SK-N-SH (cell line): ENCODE data around the gene ZNHIT2.

Experiments
- EZH2phosphoT487 ChIP-seq: fragments of 200-600 bp; sonication (generic); IDR thresholded peaks from 2 replicates; pipeline ENCODE4 v1.6.1; 2017; ENCODE audit warnings: low read depth, mixed run types, mild to moderate bottlenecking, antibody characterized with exemption, moderate library complexity, borderline replicate concordance
- FOSL2 ChIP-seq: IDR thresholded peaks from 2 replicates; pipeline ENCODE4 v1.4.0; 2012; ENCODE audit warnings: low read depth, mild to moderate bottlenecking, moderate library complexity, borderline replicate concordance
- NFIC ChIP-seq: IDR thresholded peaks from 2 replicates; pipeline ENCODE4 v1.4.0; 2012; ENCODE audit warnings: borderline replicate concordance
- POLR2AphosphoS5 ChIP-seq: IDR thresholded peaks from 2 replicates; pipeline ENCODE4 v1.6.1; 2012; ENCODE audit warnings: low read depth, low read length
- RAD21 ChIP-seq: IDR thresholded peaks from 2 replicates; pipeline ENCODE4 v1.6.1; 2012; ENCODE audit warnings: mild to moderate bottlenecking, low read length
- TCF12 ChIP-seq: IDR thresholded peaks from 2 replicates; pipeline ENCODE4 v1.4.0; 2012
- TF ChIP-seq, protein P1 (sequence below): IDR thresholded peaks from 2 replicates; pipeline ENCODE4 v1.4.0; 2012; ENCODE audit warnings: low read depth, borderline replicate concordance
- TF ChIP-seq, protein P2 (sequence below): fragments of 200-600 bp; sonication (generic); IDR thresholded peaks from 2 replicates; pipeline ENCODE4 v1.6.1; 2017; ENCODE audit warnings: antibody characterized with exemption, mild to moderate bottlenecking, moderate library complexity
- TF ChIP-seq, protein P3 (sequence below): IDR thresholded peaks from 2 replicates; pipeline ENCODE4; 2012
- TF ChIP-seq, protein P4 (sequence below): IDR thresholded peaks from 2 replicates; pipeline ENCODE4 v1.4.0; 2012; ENCODE audit warnings: low read depth, borderline replicate concordance

DNA sequence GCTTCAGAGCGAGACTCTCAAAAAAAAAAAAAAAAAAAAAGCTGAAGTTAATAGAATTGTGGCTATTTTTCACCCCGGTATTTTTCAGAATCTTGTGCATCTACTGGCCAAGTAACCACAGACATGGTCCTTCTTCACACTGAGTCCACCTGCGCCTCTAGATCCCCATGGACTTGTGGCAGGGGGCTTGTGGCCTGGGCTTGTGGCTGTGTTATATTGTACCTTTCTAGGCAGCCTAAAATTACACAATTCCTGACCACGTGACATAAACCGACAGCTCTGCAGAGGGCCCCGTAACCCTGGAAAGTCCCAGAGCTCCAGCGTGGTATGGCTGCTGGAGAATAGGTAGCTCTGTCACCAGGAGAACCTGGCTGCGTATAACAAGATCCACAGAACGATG, 48.3 kb downstream of the ZNHIT2 start:
- TF ChIP-seq, protein P1, sequence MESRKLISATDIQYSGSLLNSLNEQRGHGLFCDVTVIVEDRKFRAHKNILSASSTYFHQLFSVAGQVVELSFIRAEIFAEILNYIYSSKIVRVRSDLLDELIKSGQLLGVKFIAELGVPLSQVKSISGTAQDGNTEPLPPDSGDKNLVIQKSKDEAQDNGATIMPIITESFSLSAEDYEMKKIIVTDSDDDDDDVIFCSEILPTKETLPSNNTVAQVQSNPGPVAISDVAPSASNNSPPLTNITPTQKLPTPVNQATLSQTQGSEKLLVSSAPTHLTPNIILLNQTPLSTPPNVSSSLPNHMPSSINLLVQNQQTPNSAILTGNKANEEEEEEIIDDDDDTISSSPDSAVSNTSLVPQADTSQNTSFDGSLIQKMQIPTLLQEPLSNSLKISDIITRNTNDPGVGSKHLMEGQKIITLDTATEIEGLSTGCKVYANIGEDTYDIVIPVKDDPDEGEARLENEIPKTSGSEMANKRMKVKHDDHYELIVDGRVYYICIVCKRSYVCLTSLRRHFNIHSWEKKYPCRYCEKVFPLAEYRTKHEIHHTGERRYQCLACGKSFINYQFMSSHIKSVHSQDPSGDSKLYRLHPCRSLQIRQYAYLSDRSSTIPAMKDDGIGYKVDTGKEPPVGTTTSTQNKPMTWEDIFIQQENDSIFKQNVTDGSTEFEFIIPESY = no peak
- TF ChIP-seq, protein P2, sequence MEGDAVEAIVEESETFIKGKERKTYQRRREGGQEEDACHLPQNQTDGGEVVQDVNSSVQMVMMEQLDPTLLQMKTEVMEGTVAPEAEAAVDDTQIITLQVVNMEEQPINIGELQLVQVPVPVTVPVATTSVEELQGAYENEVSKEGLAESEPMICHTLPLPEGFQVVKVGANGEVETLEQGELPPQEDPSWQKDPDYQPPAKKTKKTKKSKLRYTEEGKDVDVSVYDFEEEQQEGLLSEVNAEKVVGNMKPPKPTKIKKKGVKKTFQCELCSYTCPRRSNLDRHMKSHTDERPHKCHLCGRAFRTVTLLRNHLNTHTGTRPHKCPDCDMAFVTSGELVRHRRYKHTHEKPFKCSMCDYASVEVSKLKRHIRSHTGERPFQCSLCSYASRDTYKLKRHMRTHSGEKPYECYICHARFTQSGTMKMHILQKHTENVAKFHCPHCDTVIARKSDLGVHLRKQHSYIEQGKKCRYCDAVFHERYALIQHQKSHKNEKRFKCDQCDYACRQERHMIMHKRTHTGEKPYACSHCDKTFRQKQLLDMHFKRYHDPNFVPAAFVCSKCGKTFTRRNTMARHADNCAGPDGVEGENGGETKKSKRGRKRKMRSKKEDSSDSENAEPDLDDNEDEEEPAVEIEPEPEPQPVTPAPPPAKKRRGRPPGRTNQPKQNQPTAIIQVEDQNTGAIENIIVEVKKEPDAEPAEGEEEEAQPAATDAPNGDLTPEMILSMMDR = no peak
- TF ChIP-seq NFIC (no peak), FOSL2 (no peak), EZH2phosphoT487 (no peak), TCF12 (no peak), POLR2AphosphoS5 (no peak), RAD21 (no peak)
- TF ChIP-seq, protein P3, sequence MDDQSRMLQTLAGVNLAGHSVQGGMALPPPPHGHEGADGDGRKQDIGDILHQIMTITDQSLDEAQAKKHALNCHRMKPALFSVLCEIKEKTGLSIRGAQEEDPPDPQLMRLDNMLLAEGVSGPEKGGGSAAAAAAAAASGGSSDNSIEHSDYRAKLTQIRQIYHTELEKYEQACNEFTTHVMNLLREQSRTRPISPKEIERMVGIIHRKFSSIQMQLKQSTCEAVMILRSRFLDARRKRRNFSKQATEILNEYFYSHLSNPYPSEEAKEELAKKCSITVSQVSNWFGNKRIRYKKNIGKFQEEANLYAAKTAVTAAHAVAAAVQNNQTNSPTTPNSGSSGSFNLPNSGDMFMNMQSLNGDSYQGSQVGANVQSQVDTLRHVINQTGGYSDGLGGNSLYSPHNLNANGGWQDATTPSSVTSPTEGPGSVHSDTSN = no peak
- TF ChIP-seq, protein P4, sequence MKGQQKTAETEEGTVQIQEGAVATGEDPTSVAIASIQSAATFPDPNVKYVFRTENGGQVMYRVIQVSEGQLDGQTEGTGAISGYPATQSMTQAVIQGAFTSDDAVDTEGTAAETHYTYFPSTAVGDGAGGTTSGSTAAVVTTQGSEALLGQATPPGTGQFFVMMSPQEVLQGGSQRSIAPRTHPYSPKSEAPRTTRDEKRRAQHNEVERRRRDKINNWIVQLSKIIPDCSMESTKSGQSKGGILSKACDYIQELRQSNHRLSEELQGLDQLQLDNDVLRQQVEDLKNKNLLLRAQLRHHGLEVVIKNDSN = no peak
